ENCODE results near the gene PSMB11. TPM values are rescaled to one million over a fixed set of nuclear protein-coding genes. Genes with fewer than 3 reads are reported as not detected.

PSMB11 gene
- total RNA-seq, 1 experiment from 2014 or later = not detected

DNA sequence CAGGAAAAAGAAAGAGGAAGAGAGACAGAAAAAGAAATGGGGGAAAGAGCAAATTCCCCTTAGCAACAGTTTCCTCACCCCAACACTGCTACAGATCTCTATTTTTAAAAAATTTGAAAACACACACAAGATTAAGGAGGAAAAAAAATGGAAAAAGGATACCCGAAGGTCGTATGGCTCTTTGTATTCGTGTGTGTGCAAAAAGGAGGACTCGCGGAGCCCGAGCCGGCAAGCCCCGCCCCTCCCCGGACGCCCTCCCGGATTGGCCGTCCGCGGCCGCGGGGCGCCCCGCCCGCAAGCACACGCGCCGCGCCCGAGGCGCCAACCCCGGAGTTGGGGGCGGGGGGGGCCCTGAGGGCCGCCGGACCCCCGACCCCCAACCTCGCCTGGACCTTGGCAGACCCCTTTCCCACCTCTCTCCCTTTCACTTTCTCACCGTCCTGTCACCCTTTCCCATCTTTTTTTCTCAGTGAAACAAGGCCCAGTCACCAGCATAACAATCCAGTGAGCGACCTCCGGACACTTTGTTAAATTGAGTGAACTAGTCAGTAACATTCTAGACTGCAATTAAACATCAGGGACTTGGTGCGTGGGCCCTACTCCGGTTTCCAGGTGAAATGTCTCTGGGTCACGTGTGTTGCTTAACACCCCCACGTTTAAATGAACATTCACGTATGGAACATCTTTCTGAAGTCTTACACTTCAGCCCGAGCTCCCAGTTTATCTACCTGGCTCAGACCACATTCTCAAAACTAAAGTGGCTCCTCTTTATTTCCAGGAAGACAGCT lies 31.9 kb upstream of the PSMB11 start, which contains the start of gene C14orf93:
Gene C14orf93 (minus strand): TSS at position 205 of the 788 bp plus-strand sequence. CDS start 11,120 bp downstream, outside the sequence.
- peak within 1 kb of the TSS; percentile 71 for H2AFZ ChIP-seq (ENCODE audit: low read length)

More for the DNA sequence above, 31.9 kb upstream of the PSMB11 start, which contains the start of gene C14orf93:
- no peak within 1 kb of the TSS for H3K27ac ChIP-seq (ENCODE audit: insufficient read length, low read depth, low read length)
- no peak within 1 kb of the TSS for H4K91ac ChIP-seq (ENCODE audit: insufficient read length, low read depth, low read length)
- Mint-ChIP-seq H3K4me3 (peak within 1 kb of the TSS; percentile 63 to 76), H3K27ac (peak within 1 kb of the TSS; percentile 72 to 89 (median 82); a peak in 6 of 7 replicates), H3K4me1 (peaks cover 17 to 34% of the 10 kb centered on the region in 2 experiments), H3K9me3 (peaks cover 0 to 6% of the 10 kb centered on the region in 2 experiments; a peak in 3 of 5 replicates), H3K27me3 (ENCODE audit: low read depth) (no peaks in the 10 kb centered on the region), H3K36me3 (ENCODE audit: insufficient read depth in 1 of 3, low read depth in 3 of 3) (peaks cover 0 to 9% (median 4%) of the 10 kb centered on the region in 3 experiments; a peak in 3 of 7 replicates)
- H3K79me1 ChIP-seq (ENCODE audit: insufficient read depth, low read depth, low read length, poor library complexity, severe bottlenecking) = no peaks in the 10 kb centered on the region
- H4K20me1 ChIP-seq (ENCODE audit: control insufficient read depth, insufficient read depth, insufficient read length) = no peaks in the 10 kb centered on the region
- TF ChIP-seq, protein P1, sequence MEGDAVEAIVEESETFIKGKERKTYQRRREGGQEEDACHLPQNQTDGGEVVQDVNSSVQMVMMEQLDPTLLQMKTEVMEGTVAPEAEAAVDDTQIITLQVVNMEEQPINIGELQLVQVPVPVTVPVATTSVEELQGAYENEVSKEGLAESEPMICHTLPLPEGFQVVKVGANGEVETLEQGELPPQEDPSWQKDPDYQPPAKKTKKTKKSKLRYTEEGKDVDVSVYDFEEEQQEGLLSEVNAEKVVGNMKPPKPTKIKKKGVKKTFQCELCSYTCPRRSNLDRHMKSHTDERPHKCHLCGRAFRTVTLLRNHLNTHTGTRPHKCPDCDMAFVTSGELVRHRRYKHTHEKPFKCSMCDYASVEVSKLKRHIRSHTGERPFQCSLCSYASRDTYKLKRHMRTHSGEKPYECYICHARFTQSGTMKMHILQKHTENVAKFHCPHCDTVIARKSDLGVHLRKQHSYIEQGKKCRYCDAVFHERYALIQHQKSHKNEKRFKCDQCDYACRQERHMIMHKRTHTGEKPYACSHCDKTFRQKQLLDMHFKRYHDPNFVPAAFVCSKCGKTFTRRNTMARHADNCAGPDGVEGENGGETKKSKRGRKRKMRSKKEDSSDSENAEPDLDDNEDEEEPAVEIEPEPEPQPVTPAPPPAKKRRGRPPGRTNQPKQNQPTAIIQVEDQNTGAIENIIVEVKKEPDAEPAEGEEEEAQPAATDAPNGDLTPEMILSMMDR (conservative IDR thresholded peaks at IDR 0.05) = no peak
- H3K4ac ChIP-seq (ENCODE audit: low read depth, low read length) = no peak within 1 kb of the TSS
- no peak within 1 kb of the TSS for H2BK12ac ChIP-seq (ENCODE audit: insufficient read length, low read depth, low read length)
- no peak within 1 kb of the TSS for H4K5ac ChIP-seq (ENCODE audit: insufficient read length, low read depth, low read length)
- peak within 1 kb of the TSS; percentile 33 for H3K18ac ChIP-seq (ENCODE audit: insufficient read length, low read depth, low read length)
- H3K4me2 ChIP-seq (ENCODE audit: insufficient read depth, insufficient read length, low read length) = peak within 1 kb of the TSS; percentile 45
- H2BK5ac ChIP-seq (ENCODE audit: insufficient read length, low read length) = no peak within 1 kb of the TSS
- no peak within 1 kb of the TSS for H2BK15ac ChIP-seq (ENCODE audit: low read depth, low read length)
- H3K56ac ChIP-seq (ENCODE audit: insufficient read length, low read depth, low read length) = no peak within 1 kb of the TSS
- no peak within 1 kb of the TSS for H3K14ac ChIP-seq (ENCODE audit: insufficient read depth, low read length)
- no peaks in the 10 kb centered on the region for H3K79me2 ChIP-seq (ENCODE audit: insufficient read depth, low read length)
- no CpG with 5 or more reads among the region's 40 CpGs for WGBS (ENCODE audit: extremely low coverage, insufficient read length, low lambda C conversion rate)
- no peaks in the 10 kb centered on the region for H3K9me3 ChIP-seq (ENCODE audit: control insufficient read depth, low read depth, low read length)
- DNase-seq = peak; percentile 73
- H2BK20ac ChIP-seq (ENCODE audit: low read depth, low read length, poor library complexity, severe bottlenecking) = no peak within 1 kb of the TSS
- no peak within 1 kb of the TSS for H4K8ac ChIP-seq (replicated peaks; ENCODE audit: insufficient read length, low read depth, low read length)
- peaks cover 5% of the 10 kb centered on the region; the same call in 1 of the 2 replicates for H3K4me1 ChIP-seq (ENCODE audit: insufficient read depth, low read length)
- H3K23me2 ChIP-seq (ENCODE audit: insufficient read length, low read depth, low read length, poor library complexity, severe bottlenecking) = no peaks in the 10 kb centered on the region
- H2AK5ac ChIP-seq (ENCODE audit: insufficient read length, low read length) = no peak within 1 kb of the TSS
- H3K23ac ChIP-seq (ENCODE audit: insufficient read length, low read depth, low read length) = no peak within 1 kb of the TSS
- H3K27me3 ChIP-seq (ENCODE audit: insufficient read depth, low read length) = no peaks in the 10 kb centered on the region
- no peak within 1 kb of the TSS for H3T11ph ChIP-seq (ENCODE audit: low read length)
- peak within 1 kb of the TSS; percentile 25 for H3K9ac ChIP-seq (ENCODE audit: extremely low read depth, insufficient read length, low read length)
- H2BK120ac ChIP-seq (ENCODE audit: low read depth, low read length, poor library complexity, severe bottlenecking) = no peak within 1 kb of the TSS
